GM19467 (cell line): ENCODE measurements around the gene CBLL1.
A peak's percentile ranks its signal among the peaks of the same experiment; 100 is the strongest.

Source experiments
- ATAC-seq: cut with Tn5 transposase; IDR thresholded peaks from one replicate; pipeline ENCODE4 v1.9.1; 2021; ENCODE audit warnings: mild to moderate bottlenecking, moderate library complexity; ENCODE audit not compliant: unreplicated experiment

The CBLL1 gene

GRCh38 chr7:107742678-107743566 lies 1.0 kb upstream of the CBLL1 start:
- ATAC-seq: peak; percentile 37

- ATAC-seq: peak; percentile 32
Measured at GRCh38 chr7:107744345-107744750, 406 bp downstream of the CBLL1 start.

- ATAC-seq: no peak
Measured at GRCh38 chr7:107746006-107746405, 2.1 kb downstream of the CBLL1 start.

GRCh38 chr7:107751113-107751512 lies 7.2 kb downstream of the CBLL1 start:
- no peak for ATAC-seq

- ATAC-seq: no peak
Measured at GRCh38 chr7:107754642-107755041, 10.7 kb downstream of the CBLL1 start.

- ATAC-seq: no peak
Measured at GRCh38 chr7:107758667-107759066, 14.7 kb downstream of the CBLL1 start.

- ATAC-seq: no peak
Measured at GRCh38 chr7:107767391-107767790, 23.4 kb downstream of the CBLL1 start.

- ATAC-seq: no peak
Measured at GRCh38 chr7:107768263-107768662, 24.3 kb downstream of the CBLL1 start.

GRCh38 chr7:107773027-107773426 lies 29.1 kb downstream of the CBLL1 start:
- ATAC-seq: no peak

GRCh38 chr7:107777702-107778101 lies 33.8 kb downstream of the CBLL1 start:
- ATAC-seq: no peak

- no peak for ATAC-seq
Measured at GRCh38 chr7:107778283-107778682, 34.3 kb downstream of the CBLL1 start.

GRCh38 chr7:107779647-107780099 lies 35.7 kb downstream of the CBLL1 start:
- no peak for ATAC-seq

GRCh38 chr7:107782374-107782773 lies 38.4 kb downstream of the CBLL1 start:
- no peak for ATAC-seq

- ATAC-seq: no peak
Measured at GRCh38 chr7:107783648-107784047, 39.7 kb downstream of the CBLL1 start.

GRCh38 chr7:107785170-107785569 lies 41.2 kb downstream of the CBLL1 start:
- no peak for ATAC-seq

GRCh38 chr7:107785926-107786325 lies 42.0 kb downstream of the CBLL1 start:
- no peak for ATAC-seq

GRCh38 chr7:107788216-107788615 lies 44.3 kb downstream of the CBLL1 start:
- ATAC-seq: no peak

- ATAC-seq: no peak
Measured at GRCh38 chr7:107788662-107789061, 44.7 kb downstream of the CBLL1 start.

- no peak for ATAC-seq
Measured at GRCh38 chr7:107789647-107790046, 45.7 kb downstream of the CBLL1 start.

GRCh38 chr7:107792364-107792763 lies 48.4 kb downstream of the CBLL1 start:
- ATAC-seq: no peak

GRCh38 chr7:107799647-107800264 lies 55.8 kb downstream of the CBLL1 start:
- no peak for ATAC-seq

- no peak for ATAC-seq
Measured at GRCh38 chr7:107803009-107803610, 59.2 kb downstream of the CBLL1 start, which contains the start of gene SLC26A3. Gene SLC26A3 (minus strand): TSS chr7:107803223. CDS start chr7:107794509, 8,714 bp downstream.
